Stimulated activated CD4-positive, alpha-beta T cell treated with anti-CD3 and anti-CD28 coated beads, Interleukin-2, amount 100 ng/mL, for 48 hours (primary cell): ENCODE results near the gene GBF1.
"Not testable (repeated sequence)": the region's sequence is repeated elsewhere in the genome, so short reads cannot be mapped to it uniquely, and the experiment has no call there.

Experiments
- DNase-seq, 2 donors: peaks; one replicate each; pipeline ENCODE4 v3.0.0-alpha.2; 2020

Gene GBF1

GRCh38 chr10:102245082-102245931, at the start of gene GBF1:
TSS of gene GBF1 (plus strand) at chr10:102245532. CDS start at chr10:102258939, 13,407 bp downstream.
- peak; percentile 77 to 78 for DNase-seq

GRCh38 chr10:102196893-102197292, 48.4 kb upstream of the GBF1 start:
- peak in 1 of 2 donors; percentile 12 for DNase-seq

- no peak for DNase-seq
Measured at GRCh38 chr10:102198027-102198426, 47.3 kb upstream of the GBF1 start.

GRCh38 chr10:102200751-102201640, 44.3 kb upstream of the GBF1 start:
- DNase-seq, result no peak

GRCh38 chr10:102202386-102202785, 42.9 kb upstream of the GBF1 start:
- no peak for DNase-seq

GRCh38 chr10:102208311-102209035, 36.9 kb upstream of the GBF1 start:
- no peak for DNase-seq

GRCh38 chr10:102211615-102212299, 33.6 kb upstream of the GBF1 start:
- no peak for DNase-seq

GRCh38 chr10:102213599-102213998, 31.7 kb upstream of the GBF1 start:
- DNase-seq, result not testable (repeated sequence)

GRCh38 chr10:102219370-102219769, 26.0 kb upstream of the GBF1 start:
- DNase-seq, result no peak

- DNase-seq, result no peak
Measured at GRCh38 chr10:102220612-102221011, 24.7 kb upstream of the GBF1 start.

GRCh38 chr10:102222797-102223196, 22.5 kb upstream of the GBF1 start:
- DNase-seq, result no peak

GRCh38 chr10:102225646-102226541, 19.4 kb upstream of the GBF1 start, which contains the start of gene ELOVL3:
TSS of gene ELOVL3 (plus strand) at chr10:102226299. CDS start at chr10:102226549, 250 bp downstream.
- DNase-seq, result peak; percentile 74 to 76

GRCh38 chr10:102226542-102226870, 18.8 kb upstream of the GBF1 start:
- DNase-seq, result no peak

- DNase-seq, result no peak
Measured at GRCh38 chr10:102227050-102227449, 18.3 kb upstream of the GBF1 start.

GRCh38 chr10:102229810-102230263, 15.5 kb upstream of the GBF1 start:
- peak; percentile 85 to 88 for DNase-seq

- DNase-seq, result peak; percentile 20 to 42
Measured at GRCh38 chr10:102230264-102230860, 15.0 kb upstream of the GBF1 start.

GRCh38 chr10:102230861-102231356, 14.4 kb upstream of the GBF1 start:
- peak; percentile 42 to 55 for DNase-seq

- DNase-seq, result peak; percentile 77 to 84
Measured at GRCh38 chr10:102231357-102232318, 13.7 kb upstream of the GBF1 start.

- DNase-seq, result no peak
Measured at GRCh38 chr10:102233997-102234396, 11.3 kb upstream of the GBF1 start.
